Gastroesophageal sphincter (tissue), 4 donors: Measurements from ENCODE around the gene KIF1A. TPM values are rescaled to one million over a fixed set of nuclear protein-coding genes. Genes with fewer than 3 reads are reported as not detected.

Experiments used
- ATAC-seq: fragments of 150-250 bp; one replicate; pipeline ENCODE4 v1.9.1; 2016; ENCODE audit warnings: mild to moderate bottlenecking, moderate library complexity
- H3K27ac ChIP-seq, 4 donors: fragments of 200-600 bp; sonication (generic) in 3 of 4; 1 replicate in 3 of 4; 2 replicates in 1 of 4; pipeline ENCODE4 v1.5.1; 2016 to 2019
- H3K27me3 ChIP-seq: fragments of 200-600 bp; sonication (generic); one replicate; pipeline ENCODE4 v1.5.1; 2019
- H3K36me3 ChIP-seq, 2 donors: fragments of 200-600 bp; sonication (generic); one replicate each; pipeline ENCODE4 v1.5.1; 2019; ENCODE audit warnings: control low read depth in 1 of 2
- H3K4me1 ChIP-seq, 3 donors: fragments of 200-600 bp; sonication (generic); 1 replicate in 2 of 3; 2 replicates in 1 of 3; pipeline ENCODE4 v1.5.1; 2016 to 2019; ENCODE audit warnings: control low read depth in 2 of 3
- H3K4me3 ChIP-seq, 2 donors: fragments of 200-600 bp; sonication (generic); one replicate each; pipeline ENCODE4 v1.5.1; 2019; ENCODE audit warnings: mild to moderate bottlenecking in 1 of 2, moderate library complexity in 1 of 2
- H3K9me3 ChIP-seq, 3 donors: fragments of 200-600 bp; sonication (generic); one replicate each; pipeline ENCODE4 v1.5.1; 2017 to 2019; ENCODE audit warnings: control low read depth in 2 of 3
- CTCF ChIP-seq, 4 experiments: fragments of 200-600 bp in 2 of 4; fragments of 450-650 bp in 2 of 4; sonication (generic) in 1 of 4; IDR thresholded peaks; one replicate each; pipeline ENCODE4 v1.5.1; 2017 to 2019; ENCODE audit warnings: antibody characterized with exemption in 4 of 4, mild to moderate bottlenecking in 2 of 4, moderate library complexity in 2 of 4
- EP300 ChIP-seq: sonication (generic); formaldehyde crosslinking; IDR thresholded peaks from one replicate; pipeline ENCODE4 v1.6.1; 2017; ENCODE audit warnings: antibody characterized with exemption, mild to moderate bottlenecking
- POLR2A ChIP-seq, 2 donors: fragments of 450-650 bp; IDR thresholded peaks; one replicate each; pipeline ENCODE4 v1.6.1; 2017; ENCODE audit warnings: antibody characterized with exemption in 2 of 2, mild to moderate bottlenecking in 2 of 2, moderate library complexity in 1 of 2
- POLR2AphosphoS5 ChIP-seq: sonication (generic); formaldehyde crosslinking; IDR thresholded peaks from one replicate; pipeline ENCODE4 v1.6.1; 2017; ENCODE audit warnings: antibody characterized with exemption
- WGBS, 2 donors: methylation state at CpG; one replicate each; pipeline ENCODE4 v1.1.5; 2018; ENCODE audit warnings: low coverage in 1 of 2; 5-methylcytosine and 5-hydroxymethylcytosine counted together
- total RNA-seq, 4 donors: library from RNA; depleted of rRNA; stranded (reverse); fragments of >200 nt; gene quantifications; one replicate each; pipeline ENCODE4 v1.1.0, GENCODE V29; 2016

Gene KIF1A
- total RNA-seq = 1 to 10 TPM in 2 of 4 donors, under 1 TPM in 2; 0.62 to 2.3 (median 1.6) TPM

- Histone ChIP-seq H3K9me3 (peaks cover 0 to 20% (median 0%) of the 10 kb centered on the region in 3 donors), H3K36me3 (no peaks in the 10 kb centered on the region), H3K4me1 (peaks cover 0 to 30% (median 18%) of the 10 kb centered on the region in 3 donors), H3K4me3 (peak within 1 kb of the TSS in 1 of 2 donors; percentile 45), H3K27me3 (peaks cover 97% of the 10 kb centered on the region), H3K27ac (no peak within 1 kb of the TSS)
- TF ChIP-seq EP300 (no peak), POLR2AphosphoS5 (no peak), CTCF (IDR thresholded peaks at IDR 0.05) (no peak), POLR2A (IDR thresholded peaks at IDR 0.05) (no peak)
- no peak for ATAC-seq
- no CpG with 5 or more reads among the region's 104 CpGs for WGBS, 2 donors
These were observed at the start of gene KIF1A for GRCh38 chr2:240819858-240820606. KIF1A (minus strand) TSS chr2:240820219; CDS start chr2:240797752, 22,467 bp downstream.

GRCh38 chr2:240869109-240869955 is 49.3 kb upstream of the KIF1A start:
- H3K4me3 ChIP-seq = no peak overlapping the region
- H3K4me1 ChIP-seq = no peaks in the 10 kb centered on the region
- WGBS, 2 donors = no CpG with 5 or more reads among the region's 25 CpGs
- H3K36me3 ChIP-seq = no peaks in the 10 kb centered on the region
- H3K27ac ChIP-seq = no peak overlapping the region
- TF ChIP-seq CTCF (IDR thresholded peaks at IDR 0.05) = no peak
- H3K27me3 ChIP-seq = peaks cover 27% of the 10 kb centered on the region
- H3K9me3 ChIP-seq = no peaks in the 10 kb centered on the region
- no peak for ATAC-seq

- Histone ChIP-seq H3K4me1 (no peaks in the 10 kb centered on the region), H3K4me3 (no peak within 1 kb of the TSS), H3K36me3 (no peaks in the 10 kb centered on the region), H3K27me3 (peaks cover 27% of the 10 kb centered on the region), H3K9me3 (no peaks in the 10 kb centered on the region), H3K27ac (no peak within 1 kb of the TSS)
- WGBS, 2 donors = 74 to 85% methylated on average over 5 to 6 of the region's 21 CpGs
- TF ChIP-seq EP300 (no peak), POLR2A (IDR thresholded peaks at IDR 0.05) (no peak), CTCF (IDR thresholded peaks at IDR 0.05) (no peak), POLR2AphosphoS5 (no peak)
- no peak for ATAC-seq
These were observed 48.5 kb upstream of the KIF1A start, which contains the start of gene AGXT for GRCh38 chr2:240868286-240869108. AGXT (plus strand) TSS chr2:240868824; CDS start chr2:240868866, 42 bp downstream.

- no peak overlapping the region for H3K27ac ChIP-seq
- peaks cover 13% of the 10 kb centered on the region for H3K27me3 ChIP-seq
- 79 to 84% methylated on average over 3 to 5 of the region's 5 CpGs for WGBS, 2 donors
- H3K36me3 ChIP-seq = no peaks in the 10 kb centered on the region
- no peak for ATAC-seq
- TF ChIP-seq EP300 (no peak), POLR2AphosphoS5 (no peak), CTCF (IDR thresholded peaks at IDR 0.05) (no peak), POLR2A (IDR thresholded peaks at IDR 0.05) (no peak)
- no peaks in the 10 kb centered on the region for H3K9me3 ChIP-seq
- no peaks in the 10 kb centered on the region for H3K4me1 ChIP-seq
- H3K4me3 ChIP-seq = no peak overlapping the region
These were observed 45.4 kb upstream of the KIF1A start for GRCh38 chr2:240865391-240865790.
